ENCODE data around the gene SUMO4.

DNA sequence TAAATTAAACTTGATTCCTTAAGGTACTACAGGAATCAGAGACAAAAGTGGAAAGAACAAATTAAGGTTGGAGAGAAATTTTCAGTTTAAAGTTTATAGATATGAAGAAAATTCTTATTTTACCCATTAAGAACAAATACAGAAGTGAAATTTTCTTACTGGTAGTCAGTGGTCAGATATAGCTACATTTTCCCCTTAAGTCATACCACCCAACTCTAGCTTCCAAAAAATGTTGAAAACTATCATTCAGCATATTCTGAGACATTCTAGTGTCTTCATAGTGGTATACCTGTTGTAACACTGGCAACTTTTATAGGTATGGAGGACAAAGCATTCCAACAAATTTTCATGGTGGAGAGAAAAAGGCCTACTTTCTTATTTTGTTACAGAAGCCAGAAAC, 15.6 kb upstream of the SUMO4 start:
- no peak for TF ChIP-seq POLR2AphosphoS5 (IDR thresholded peaks at IDR 0.05; ENCODE audit: low read depth, low read length)
- TF ChIP-seq POLR2A (IDR thresholded peaks at IDR 0.05; ENCODE audit: low read depth, low read length): no peak

All from GM12892 (cell line).